Measurements from ENCODE around the gene SPTBN1. TPM values are rescaled to one million over a fixed set of nuclear protein-coding genes. Genes with fewer than 3 reads are reported as not detected.

SPTBN1 gene
- total and polyA plus RNA-seq, 2 experiments from 2014 or later, result 58.1 to 204 TPM

DNA sequence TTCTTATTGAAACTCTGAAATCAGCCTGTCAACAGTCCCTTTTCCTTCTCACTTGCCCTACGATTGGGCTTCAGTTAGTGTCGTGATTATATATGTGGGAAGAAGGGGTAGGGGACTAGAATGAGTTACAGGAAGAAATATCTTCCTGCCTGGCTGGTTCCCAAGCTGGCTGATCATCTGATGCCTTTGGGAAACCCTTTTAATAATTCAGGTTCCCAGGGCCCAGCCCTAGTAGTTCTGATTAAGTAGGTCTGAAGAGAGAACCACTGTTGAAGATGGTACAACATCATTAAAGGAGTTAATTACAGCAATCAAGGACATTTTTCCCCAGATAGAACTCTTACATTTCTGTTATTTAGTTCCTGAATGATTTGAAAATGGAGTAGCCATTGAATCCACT is 157.3 kb downstream of the SPTBN1 start:
- Histone ChIP-seq H3K27ac (ENCODE audit: low read depth) (peak overlapping the region; percentile 2; the same call in 1 of the 2 replicates), H3K4me3 (no peak overlapping the region), H3K79me2 (replicated peaks; ENCODE audit: insufficient read depth) (peaks cover 76% of the 10 kb centered on the region), H3K4me1 (ENCODE audit: insufficient read depth) (peaks cover 32% of the 10 kb centered on the region), H3K9me2 (ENCODE audit: insufficient read depth) (no peaks in the 10 kb centered on the region), H4K20me1 (replicated peaks; ENCODE audit: insufficient read depth) (peaks cover 50% of the 10 kb centered on the region), H3K4me2 (no peak overlapping the region), H3F3A (replicated peaks; ENCODE audit: low read depth) (no peaks in the 10 kb centered on the region), H2AFZ (no peak overlapping the region), H3K36me3 (ENCODE audit: insufficient read depth) (peaks cover 23% of the 10 kb centered on the region), H3K27me3 (ENCODE audit: insufficient read depth) (no peaks in the 10 kb centered on the region)
- no peak for DNase-seq (ENCODE audit: low spot score)
- TF ChIP-seq STAT1 (IDR thresholded peaks at IDR 0.05; ENCODE audit: unreplicated experiment) (no peak), NANOG (IDR thresholded peaks at IDR 0.05; ENCODE audit: borderline replicate concordance) (no peak), JUNB (IDR thresholded peaks at IDR 0.05; ENCODE audit: unreplicated experiment) (no peak), ZNF462 (CRISPR knock-in tag; IDR thresholded peaks at IDR 0.05) (no peak), CREB1 (CRISPR knock-in tag; IDR thresholded peaks at IDR 0.05; ENCODE audit: low read depth) (no peak), EZH2phosphoT487 (IDR thresholded peaks at IDR 0.05; ENCODE audit: unreplicated experiment) (no peak)
- peaks cover 35% of the 10 kb centered on the region for H3K36me3 Mint-ChIP-seq (ENCODE audit: low read depth)
- no peaks in the 10 kb centered on the region for H3K27me3 Mint-ChIP-seq (ENCODE audit: insufficient read depth, low read depth, poor library complexity)
- peaks cover 52% of the 10 kb centered on the region for H3K4me1 Mint-ChIP-seq
- H3K4me3 Mint-ChIP-seq, result no peak overlapping the region
- H3K27ac Mint-ChIP-seq, result peak overlapping the region; percentile 94
- no peaks in the 10 kb centered on the region for H3K9me3 Mint-ChIP-seq
- no peak for ATAC-seq

DNA sequence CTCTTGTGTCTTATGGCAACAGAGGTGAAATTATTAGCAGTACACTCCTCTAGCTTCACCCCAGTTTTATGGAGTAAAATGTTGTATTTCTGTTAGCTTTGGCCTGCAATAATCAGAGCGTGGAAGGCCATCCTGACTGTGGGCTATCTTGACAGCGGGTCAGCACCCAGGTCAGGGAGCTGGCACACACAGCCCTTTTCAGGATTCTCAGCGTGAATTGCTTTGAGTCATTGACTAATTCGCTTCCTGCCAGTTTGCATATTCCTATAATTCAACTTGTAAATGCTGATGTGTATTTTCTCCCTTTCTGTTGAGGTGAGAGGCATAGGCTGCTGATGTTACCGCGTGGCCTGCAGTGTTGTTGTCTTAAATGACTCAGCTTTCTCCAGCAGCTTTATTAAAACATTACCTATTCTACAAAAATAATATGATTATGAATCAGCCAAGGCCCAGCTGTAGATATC is 157.7 kb downstream of the SPTBN1 start:
- H3K4me1 ChIP-seq (ENCODE audit: insufficient read depth), result peaks cover 32% of the 10 kb centered on the region

More for the DNA sequence above, 157.7 kb downstream of the SPTBN1 start:
- TF ChIP-seq EZH2 (IDR thresholded peaks at IDR 0.05; ENCODE audit: low read depth, unreplicated experiment), result no peak
- TF ChIP-seq JUNB (IDR thresholded peaks at IDR 0.05; ENCODE audit: unreplicated experiment), result no peak
- no peak for TF ChIP-seq CREB1 (CRISPR knock-in tag; IDR thresholded peaks at IDR 0.05; ENCODE audit: low read depth)
- no peak for TF ChIP-seq POLR2AphosphoS5 (IDR thresholded peaks at IDR 0.05; ENCODE audit: low read depth)
- H3K9me3 Mint-ChIP-seq, result no peaks in the 10 kb centered on the region
- Histone ChIP-seq H3K4me3 (no peak overlapping the region), H3K27me3 (ENCODE audit: insufficient read depth) (no peaks in the 10 kb centered on the region), H3K36me3 (ENCODE audit: insufficient read depth) (peaks cover 23% of the 10 kb centered on the region), H2AFZ (no peak overlapping the region), H4K20me1 (replicated peaks; ENCODE audit: insufficient read depth) (peaks cover 45% of the 10 kb centered on the region), H3F3A (replicated peaks; ENCODE audit: low read depth) (no peaks in the 10 kb centered on the region), H3K27ac (ENCODE audit: low read depth) (no peak overlapping the region), H3K79me2 (replicated peaks; ENCODE audit: insufficient read depth) (peaks cover 72% of the 10 kb centered on the region), H3K4me2 (no peak overlapping the region), H3K9me2 (ENCODE audit: insufficient read depth) (no peaks in the 10 kb centered on the region)
- peak; percentile 45; the same call in 2 of the 3 replicates for ATAC-seq
- DNase-seq (ENCODE audit: low spot score), result no peak
- peak overlapping the region; percentile 94 for H3K27ac Mint-ChIP-seq
- peaks cover 39% of the 10 kb centered on the region for H3K36me3 Mint-ChIP-seq (ENCODE audit: low read depth)
- peaks cover 51% of the 10 kb centered on the region for H3K4me1 Mint-ChIP-seq
- H3K27me3 Mint-ChIP-seq (ENCODE audit: insufficient read depth, low read depth, poor library complexity), result no peaks in the 10 kb centered on the region
- no peak overlapping the region for H3K4me3 Mint-ChIP-seq

Measured in GM23338 (cell line).